Fibroblast of skin of scalp (primary cell): ENCODE results near the gene COL4A4.
"Not testable (repeated sequence)": the region's sequence is repeated elsewhere in the genome, so short reads cannot be mapped to it uniquely, and the experiment has no call there.

ENCODE experiments used
- DNase-seq: peaks from one replicate; pipeline ENCODE4 v3.0.0-alpha.2; 2013

Gene COL4A4

GRCh38 chr2:227106845-227107759 is 56.9 kb downstream of the COL4A4 start:
- peak; percentile 69 for DNase-seq

DNA sequence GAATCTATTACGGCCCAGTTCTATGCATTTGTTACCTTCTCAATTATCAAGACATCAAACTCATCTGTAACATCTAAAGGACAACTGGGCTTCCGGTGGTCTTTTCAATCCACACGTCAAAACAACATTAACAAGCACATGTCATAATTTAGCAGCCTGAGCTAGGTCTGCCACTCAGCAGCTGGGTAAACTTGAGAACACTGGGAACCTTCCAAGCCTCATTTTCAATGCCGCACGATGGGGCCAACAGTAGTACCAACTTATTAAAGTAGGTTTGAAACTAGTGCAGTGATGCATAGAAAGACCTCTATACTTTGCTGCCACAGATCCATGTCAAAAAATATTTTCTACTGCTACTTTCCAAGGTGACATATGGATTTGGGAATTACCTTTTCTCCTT is 60.4 kb downstream of the COL4A4 start:
- no peak for DNase-seq

DNA sequence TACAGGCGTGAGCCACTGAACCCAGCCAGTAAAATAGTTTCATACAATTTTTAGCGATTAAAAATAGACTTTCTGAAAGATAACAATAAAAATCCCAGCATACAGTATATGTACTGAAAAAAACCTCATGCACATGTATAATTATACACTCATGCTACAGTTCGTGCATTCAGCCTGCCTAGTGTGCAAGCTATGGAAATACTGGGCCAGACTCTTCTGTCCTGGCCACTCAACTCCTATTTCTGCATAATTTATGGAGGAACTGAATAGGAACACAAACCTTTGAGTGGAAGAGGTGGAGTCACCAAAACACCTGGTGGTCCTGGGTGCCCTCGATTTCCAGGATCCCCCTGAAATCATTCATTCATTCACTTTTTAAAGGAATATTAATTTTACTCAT is 64.7 kb downstream of the COL4A4 start:
- DNase-seq: no peak

- no peak for DNase-seq
These were observed 65.9 kb downstream of the COL4A4 start for GRCh38 chr2:227098162-227098515.

DNA sequence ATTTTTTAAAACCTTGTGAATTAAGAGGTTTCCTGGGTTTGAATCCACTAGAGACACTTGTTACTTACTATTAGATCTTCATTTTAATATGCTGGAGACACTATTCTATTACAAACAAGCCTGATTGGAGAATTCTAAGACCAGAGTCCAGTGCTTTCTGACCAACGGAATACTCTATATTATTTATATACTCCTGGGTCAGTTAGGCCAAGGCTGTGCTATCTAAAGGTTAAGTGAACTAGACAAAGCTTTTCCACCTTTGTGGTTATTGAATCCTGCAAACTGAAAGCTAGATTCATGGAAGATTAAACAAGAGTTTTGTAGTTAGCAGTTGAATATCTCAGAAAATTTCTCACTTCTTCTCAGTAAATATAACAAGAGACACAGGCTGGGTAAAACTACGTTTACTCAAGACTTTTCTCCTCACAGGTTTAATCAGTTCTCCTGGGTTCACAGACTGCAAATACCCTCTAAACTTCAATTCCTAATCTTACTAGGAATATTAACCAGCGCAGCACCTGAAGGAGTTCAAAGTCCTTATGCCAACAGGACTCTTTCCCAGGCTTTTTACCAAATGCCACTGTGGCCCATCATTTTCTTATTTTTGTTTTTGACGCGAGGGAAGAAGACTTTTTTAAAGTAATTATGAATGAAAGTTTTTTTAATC is 66.4 kb downstream of the COL4A4 start:
- DNase-seq: no peak

DNA sequence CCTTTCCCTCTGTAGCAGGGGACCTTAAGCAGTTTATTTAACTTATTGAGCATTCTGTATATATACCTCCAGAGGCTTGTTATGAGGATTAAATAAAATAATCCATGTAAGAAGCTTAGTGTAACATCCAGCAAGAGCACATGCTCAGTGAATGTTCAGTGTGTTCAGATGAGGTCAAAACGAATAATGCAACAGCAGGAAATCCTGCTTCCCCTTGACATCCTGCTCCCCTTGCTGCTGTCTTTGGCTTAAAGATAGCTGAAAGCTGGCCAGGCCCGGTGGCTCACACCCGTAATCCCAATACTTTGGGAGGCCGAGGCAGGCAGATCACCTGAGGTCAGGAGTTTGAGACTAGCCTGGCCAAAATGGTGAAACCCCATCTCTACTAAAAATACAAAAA is 68.7 kb downstream of the COL4A4 start:
- no peak for DNase-seq

GRCh38 chr2:227082286-227082685 is 81.7 kb downstream of the COL4A4 start:
- no peak for DNase-seq

GRCh38 chr2:227079726-227080125 is 84.3 kb downstream of the COL4A4 start:
- DNase-seq: no peak

GRCh38 chr2:227065065-227065464 is 98.9 kb downstream of the COL4A4 start:
- DNase-seq: not testable (repeated sequence)

GRCh38 chr2:227058888-227059399 is 105.1 kb downstream of the COL4A4 start:
- no peak for DNase-seq

- no peak for DNase-seq
These were observed 106.1 kb downstream of the COL4A4 start for GRCh38 chr2:227057743-227058447.

GRCh38 chr2:227057060-227057459 is 106.9 kb downstream of the COL4A4 start:
- DNase-seq: no peak

GRCh38 chr2:227054006-227054405 is 110.0 kb downstream of the COL4A4 start:
- no peak for DNase-seq

DNA sequence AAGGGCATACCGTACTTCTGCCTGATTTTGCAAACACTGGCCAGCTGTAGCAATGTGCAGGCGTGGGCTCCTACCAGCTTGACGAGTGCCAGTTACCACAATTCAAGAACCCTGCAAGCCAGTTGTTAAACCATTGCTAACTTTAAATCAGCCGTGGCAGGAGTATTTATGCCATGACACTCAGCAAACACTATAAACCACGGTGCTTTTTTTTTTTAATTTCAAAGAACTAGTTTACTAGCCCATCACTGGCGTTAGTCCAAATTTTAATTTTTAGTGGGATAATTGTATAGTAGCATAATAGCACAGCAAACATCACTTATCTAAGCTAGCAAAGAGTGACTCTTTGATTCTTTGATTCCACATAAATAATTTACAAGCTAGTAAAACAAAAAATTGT is 111.1 kb downstream of the COL4A4 start:
- DNase-seq: no peak

DNA sequence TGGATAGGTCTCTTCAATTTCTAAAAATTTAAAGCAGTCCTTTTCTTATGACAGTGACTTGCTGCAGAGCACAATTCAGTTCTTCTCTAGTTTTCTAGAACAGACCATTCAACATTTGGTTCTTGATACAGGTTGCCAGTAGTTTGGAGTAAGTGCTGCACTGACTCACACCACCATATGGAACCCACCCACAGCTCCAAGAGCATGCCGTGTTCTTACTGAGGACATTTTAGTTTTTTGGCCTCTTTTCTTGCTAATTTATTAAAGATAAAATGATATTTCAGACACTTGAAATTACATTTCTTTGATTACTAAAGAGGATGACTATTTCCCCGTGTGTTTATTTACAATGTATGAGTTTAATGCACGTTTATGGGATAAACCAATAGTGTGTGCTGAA is 120.0 kb downstream of the COL4A4 start:
- no peak for DNase-seq

GRCh38 chr2:227038550-227039189 is 125.3 kb downstream of the COL4A4 start:
- no peak for DNase-seq

DNA sequence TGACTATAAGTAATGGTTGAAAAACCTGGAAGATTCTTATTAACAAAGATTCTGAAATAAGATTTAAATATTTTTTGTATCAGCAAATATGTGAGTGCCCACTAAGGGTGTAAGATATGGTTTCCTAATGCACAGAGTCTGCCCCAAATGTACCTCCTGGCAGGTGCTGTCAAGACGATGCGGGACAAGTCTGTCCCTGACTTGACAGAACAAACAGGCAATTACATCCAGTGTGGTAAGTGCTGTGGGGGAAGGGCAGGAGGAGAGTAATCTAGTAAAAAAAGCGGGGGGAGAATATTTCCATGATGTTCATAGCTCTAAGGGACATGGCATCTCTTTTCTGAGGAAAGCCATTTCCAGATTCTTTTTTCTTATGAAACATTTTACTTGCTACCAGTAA is 127.5 kb downstream of the COL4A4 start:
- no peak for DNase-seq

GRCh38 chr2:227035711-227036367 is 128.2 kb downstream of the COL4A4 start:
- no peak for DNase-seq

DNA sequence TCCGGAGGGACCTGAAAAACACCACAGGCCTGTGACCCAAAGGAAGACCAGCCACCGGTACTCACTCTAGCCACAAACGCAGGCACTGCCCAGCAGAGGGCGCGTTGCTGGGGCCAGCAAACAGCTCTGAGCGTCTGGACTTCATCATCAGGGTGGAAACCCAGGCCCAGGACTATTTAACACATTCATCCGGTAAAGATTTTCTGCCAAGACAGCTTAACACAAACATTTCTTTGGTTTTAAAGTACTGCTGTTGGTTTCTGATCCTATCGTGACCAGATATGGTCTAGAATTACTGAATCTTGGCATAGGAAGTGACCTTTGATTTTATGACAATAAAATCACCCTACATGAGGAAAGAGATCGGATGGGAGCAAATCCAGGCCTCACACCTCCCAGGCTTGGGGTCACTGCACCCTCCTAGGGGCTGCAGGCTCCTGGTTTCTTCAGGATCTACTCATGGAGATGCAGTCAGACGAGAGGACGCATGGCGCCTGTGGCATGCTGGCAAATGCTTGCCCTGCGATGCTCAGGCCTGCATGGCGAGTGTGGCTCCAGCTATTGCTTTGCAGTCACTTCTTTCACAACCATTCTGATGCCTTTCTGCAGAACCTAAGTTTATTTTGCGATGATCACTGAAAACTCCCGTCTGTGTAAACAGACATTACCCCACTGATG is 130.4 kb downstream of the COL4A4 start:
- peak; percentile 28 for DNase-seq

DNA sequence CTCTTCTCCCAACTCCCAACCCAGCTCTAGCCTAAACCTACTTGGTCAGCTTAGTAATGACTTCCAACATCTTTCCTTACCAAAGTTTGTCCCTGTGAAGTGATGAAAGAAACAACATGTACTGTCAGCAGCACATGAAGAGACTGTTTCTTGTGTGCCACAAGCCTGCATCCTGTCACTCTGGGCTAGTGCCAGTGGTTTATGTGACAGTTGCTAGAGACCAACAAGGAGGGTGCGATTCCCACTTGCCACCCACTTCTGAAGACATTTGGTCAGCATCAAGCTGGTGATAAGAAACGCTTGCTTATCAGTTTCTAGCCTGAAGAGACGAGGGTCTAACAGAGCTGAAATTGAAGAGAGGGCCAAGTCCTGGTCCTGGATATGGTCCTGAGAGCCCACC is 132.6 kb downstream of the COL4A4 start:
- DNase-seq: no peak

DNA sequence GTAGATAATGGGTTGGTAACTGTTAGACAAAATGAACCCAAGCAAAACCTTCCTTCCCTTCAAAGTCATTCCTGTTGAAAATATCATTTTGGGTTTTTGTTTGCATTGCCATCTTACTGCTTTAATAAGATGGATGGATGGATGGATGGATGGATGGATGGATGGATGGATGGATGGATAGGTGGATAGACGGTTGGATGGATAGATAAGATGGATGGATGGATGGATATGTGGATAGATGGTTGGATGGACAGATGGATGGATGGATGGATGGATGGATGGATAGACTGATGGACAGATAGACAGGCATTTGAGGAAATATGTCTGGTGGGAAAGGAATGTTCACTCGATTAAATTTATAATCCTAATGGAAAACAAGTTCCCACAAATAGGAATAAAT is 133.2 kb downstream of the COL4A4 start:
- DNase-seq: no peak
